Measurements from ENCODE around the gene FARP1. TPM values are rescaled to one million over a fixed set of nuclear protein-coding genes. Genes with fewer than 3 reads are reported as not detected.

FARP1 gene
- total and polyA plus RNA-seq, 2 of the 13 experiments (the other 11 are each of a cell fraction or from before 2014, with no cell fraction given), result 70.6 to 126 TPM

GRCh38 chr13:98236197-98236596, 93.3 kb downstream of the FARP1 start:
- in situ Hi-C loops (cut with HindIII; ENCODE audit: extremely low pct_ligation_motif_present, low pct_unique_long_range_greater_than_20kb) (no loop called here), intact Hi-C loops (cut with micrococcal nuclease; ENCODE audit: unreplicated experiment) (no loop called here)
- H3K4me1 ChIP-seq (ENCODE audit: insufficient read depth, low read length), result peaks cover 52% of the 10 kb centered on the region
- 96% methylated on average over 6 of the region's 6 CpGs for WGBS (ENCODE audit: low lambda C conversion rate)
- no peak for ATAC-seq
- H3K9me3 ChIP-seq (ENCODE audit: low read length), result no peaks in the 10 kb centered on the region
- H2AFZ ChIP-seq (ENCODE audit: low read length), result no peak overlapping the region
- H3K36me3 ChIP-seq (replicated peaks in 1 of 2; ENCODE audit: control insufficient read depth in 1 of 2, insufficient read depth in 2 of 2, low read length in 2 of 2), result peaks cover 9 to 58% of the 10 kb centered on the region in 2 experiments
- no peak overlapping the region for H3K9ac ChIP-seq (ENCODE audit: insufficient read depth, low read depth, low read length)
- H3K79me2 ChIP-seq (ENCODE audit: insufficient read depth, low read length), result peaks cover 90% of the 10 kb centered on the region
- ChIA-PET CTCF (ENCODE audit: low intra/inter-chr PET ratio, low total read pairs) (no interaction called here), POLR2A (no interaction called here)
- no peak for TF ChIP-seq HHEX (CRISPR knock-in tag; IDR thresholded peaks at IDR 0.05)
- no peak for TF ChIP-seq ZNF780A (CRISPR knock-in tag; IDR thresholded peaks at IDR 0.05)
- no peak for TF ChIP-seq HNF4G (IDR thresholded peaks at IDR 0.05; ENCODE audit: borderline replicate concordance, low read depth, low read length)
- no peak for TF ChIP-seq HNF4G (CRISPR knock-in tag; IDR thresholded peaks at IDR 0.05; ENCODE audit: borderline replicate concordance, low read depth)
- TF ChIP-seq, protein P1, sequence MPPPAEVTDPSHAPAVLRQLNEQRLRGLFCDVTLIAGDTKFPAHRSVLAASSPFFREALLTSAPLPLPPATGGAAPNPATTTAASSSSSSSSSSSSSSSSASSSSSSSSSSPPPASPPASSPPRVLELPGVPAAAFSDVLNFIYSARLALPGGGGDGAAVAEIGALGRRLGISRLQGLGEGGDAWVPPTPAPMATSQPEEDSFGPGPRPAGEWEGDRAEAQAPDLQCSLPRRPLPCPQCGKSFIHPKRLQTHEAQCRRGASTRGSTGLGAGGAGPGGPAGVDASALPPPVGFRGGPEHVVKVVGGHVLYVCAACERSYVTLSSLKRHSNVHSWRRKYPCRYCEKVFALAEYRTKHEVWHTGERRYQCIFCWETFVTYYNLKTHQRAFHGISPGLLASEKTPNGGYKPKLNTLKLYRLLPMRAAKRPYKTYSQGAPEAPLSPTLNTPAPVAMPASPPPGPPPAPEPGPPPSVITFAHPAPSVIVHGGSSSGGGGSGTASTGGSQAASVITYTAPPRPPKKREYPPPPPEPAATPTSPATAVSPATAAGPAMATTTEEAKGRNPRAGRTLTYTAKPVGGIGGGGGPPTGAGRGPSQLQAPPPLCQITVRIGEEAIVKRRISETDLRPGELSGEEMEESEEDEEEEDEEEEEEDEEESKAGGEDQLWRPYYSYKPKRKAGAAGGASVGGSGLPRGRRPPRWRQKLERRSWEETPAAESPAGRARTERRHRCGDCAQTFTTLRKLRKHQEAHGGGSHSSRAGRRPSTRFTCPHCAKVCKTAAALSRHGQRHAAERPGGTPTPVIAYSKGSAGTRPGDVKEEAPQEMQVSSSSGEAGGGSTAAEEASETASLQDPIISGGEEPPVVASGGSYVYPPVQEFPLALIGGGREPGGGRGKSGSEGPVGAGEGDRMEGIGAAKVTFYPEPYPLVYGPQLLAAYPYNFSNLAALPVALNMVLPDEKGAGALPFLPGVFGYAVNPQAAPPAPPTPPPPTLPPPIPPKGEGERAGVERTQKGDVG (CRISPR knock-in tag; IDR thresholded peaks at IDR 0.05; ENCODE audit: borderline replicate concordance), result no peak
- TF ChIP-seq, protein P2, sequence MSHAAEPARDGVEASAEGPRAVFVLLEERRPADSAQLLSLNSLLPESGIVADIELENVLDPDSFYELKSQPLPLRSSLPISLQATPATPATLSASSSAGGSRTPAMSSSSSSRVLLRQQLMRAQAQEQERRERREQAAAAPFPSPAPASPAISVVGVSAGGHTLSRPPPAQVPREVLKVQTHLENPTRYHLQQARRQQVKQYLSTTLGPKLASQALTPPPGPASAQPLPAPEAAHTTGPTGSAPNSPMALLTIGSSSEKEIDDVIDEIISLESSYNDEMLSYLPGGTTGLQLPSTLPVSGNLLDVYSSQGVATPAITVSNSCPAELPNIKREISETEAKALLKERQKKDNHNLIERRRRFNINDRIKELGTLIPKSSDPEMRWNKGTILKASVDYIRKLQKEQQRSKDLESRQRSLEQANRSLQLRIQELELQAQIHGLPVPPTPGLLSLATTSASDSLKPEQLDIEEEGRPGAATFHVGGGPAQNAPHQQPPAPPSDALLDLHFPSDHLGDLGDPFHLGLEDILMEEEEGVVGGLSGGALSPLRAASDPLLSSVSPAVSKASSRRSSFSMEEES (CRISPR knock-in tag; IDR thresholded peaks at IDR 0.05), result no peak
- TF ChIP-seq MXI1 (IDR thresholded peaks at IDR 0.05; ENCODE audit: borderline replicate concordance, low read depth, low read length), result no peak
- H4K20me1 ChIP-seq (ENCODE audit: insufficient read depth, low read length), result peaks cover 50% of the 10 kb centered on the region
- no peaks in the 10 kb centered on the region for H3K27me3 ChIP-seq (ENCODE audit: control insufficient read depth in 1 of 2, insufficient read depth in 2 of 2, low read length in 2 of 2)
- DNase-seq (ENCODE audit: low spot score), result no peak
- no peak for FAIRE-seq
- BruUV-seq (replicated peaks), result no TSS peak
- H3K4me2 ChIP-seq (ENCODE audit: low read depth, low read length), result no peak overlapping the region
- no peak overlapping the region for H3K4me3 ChIP-seq (replicated peaks in 1 of 3; ENCODE audit: insufficient read depth in 1 of 3, low read depth in 2 of 3, low read length in 3 of 3)
- H3K27ac ChIP-seq (ENCODE audit: extremely low read length, insufficient read depth, low read length), result no peak overlapping the region

Measured in HepG2 (cell line).